HFF-Myc (cell line): Measurements from ENCODE around the gene VIT.

Experiments
- DNase-seq: peaks from one replicate; pipeline ENCODE4 v3.0.0-alpha.2; 2011; ENCODE audit warnings: low read depth; ENCODE audit errors: extremely low read depth
- H3K4me3 ChIP-seq: replicated peaks from 2 replicates; pipeline ENCODE4 v1.5.1; 2011; ENCODE audit warnings: low read depth, mild to moderate bottlenecking, control low read depth, low read length
- CTCF ChIP-seq: IDR thresholded peaks from 2 replicates; pipeline ENCODE4 v1.5.1; 2012; ENCODE audit warnings: mild to moderate bottlenecking, low read depth, low read length, control low read depth; ENCODE audit errors: missing control alignments

Gene VIT

GRCh38 chr2:36727550-36727949 is 31.0 kb downstream of the VIT start:
- no peak for TF ChIP-seq CTCF
- DNase-seq, result no peak

GRCh38 chr2:36729067-36729466 is 32.6 kb downstream of the VIT start:
- TF ChIP-seq CTCF, result no peak
- no peak overlapping the region for H3K4me3 ChIP-seq
- DNase-seq, result no peak

More at GRCh38 chr2:36727550-36727949, 31.0 kb downstream of the VIT start:
- no peak overlapping the region for H3K4me3 ChIP-seq

GRCh38 chr2:36731941-36732672 is 35.6 kb downstream of the VIT start:
- H3K4me3 ChIP-seq, result no peak overlapping the region
- no peak for TF ChIP-seq CTCF
- peak; percentile 80 for DNase-seq

- DNase-seq, result no peak
- H3K4me3 ChIP-seq, result no peak overlapping the region
- no peak for TF ChIP-seq CTCF
These were observed 36.1 kb downstream of the VIT start for GRCh38 chr2:36732673-36733036.

- no peak for TF ChIP-seq CTCF
- no peak for DNase-seq
- no peak overlapping the region for H3K4me3 ChIP-seq
These were observed 36.7 kb downstream of the VIT start for GRCh38 chr2:36733215-36733614.

GRCh38 chr2:36734304-36734703 is 37.8 kb downstream of the VIT start:
- DNase-seq, result no peak
- TF ChIP-seq CTCF, result no peak

More at GRCh38 chr2:36734304-36734703, 37.8 kb downstream of the VIT start:
- H3K4me3 ChIP-seq, result no peak overlapping the region
